ENCODE measurements around the gene SFTA2.

The SFTA2 gene

DNA sequence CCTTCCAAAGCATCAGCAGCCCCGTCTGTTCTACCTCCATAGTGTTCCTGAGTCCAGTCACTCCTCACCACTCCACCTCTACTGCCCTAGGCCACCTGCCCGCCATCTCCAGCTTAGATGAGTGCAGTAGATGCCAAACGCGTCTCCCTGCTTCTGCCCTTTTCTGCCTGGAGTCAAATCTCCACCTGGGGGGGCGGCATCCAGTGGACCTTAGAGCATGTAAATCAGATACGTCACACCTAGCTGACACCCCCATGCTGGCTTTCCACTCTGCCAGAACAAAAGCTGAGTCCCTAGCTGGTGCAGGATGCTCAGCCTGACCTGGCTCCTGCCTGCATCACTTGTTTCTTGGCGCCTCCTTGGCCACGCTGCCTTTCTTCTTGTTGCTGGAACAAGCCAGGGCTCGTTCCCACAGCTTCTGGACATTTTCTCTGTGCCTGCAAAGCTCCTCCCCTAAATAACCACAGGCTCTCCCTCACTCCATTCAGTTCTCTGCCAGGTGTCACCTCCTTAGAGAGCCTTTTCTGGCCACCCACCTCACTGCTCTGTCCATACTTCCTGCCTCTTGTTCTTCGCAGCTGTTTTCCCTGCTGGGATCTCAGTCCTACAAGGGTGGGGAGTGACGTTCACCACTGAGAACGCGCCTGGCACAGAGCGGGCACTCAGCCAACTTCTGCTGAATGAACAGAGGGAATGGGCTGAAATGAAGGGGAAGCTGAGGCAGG, 41.9 kb downstream of the SFTA2 start:
- no peak for DNase-seq

DNA sequence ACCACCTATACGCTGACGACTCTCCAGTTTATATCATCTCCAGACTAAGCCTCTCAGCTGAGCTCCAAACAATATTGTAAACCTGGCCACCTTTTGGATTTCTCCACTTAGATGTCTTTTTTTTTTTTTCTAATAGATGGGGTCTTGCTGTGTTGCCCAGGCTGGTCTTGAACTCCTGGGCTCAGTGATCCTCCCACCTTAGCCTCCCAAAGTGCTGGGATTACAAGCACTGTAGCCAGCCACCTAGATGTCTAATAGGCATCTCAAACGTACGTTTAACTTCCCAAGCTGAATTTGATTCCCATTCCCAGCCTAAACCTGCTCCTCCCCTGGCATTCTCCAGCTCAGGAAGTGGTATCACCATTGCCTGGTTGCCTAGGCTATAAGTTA, 42.5 kb downstream of the SFTA2 start:
- no peak for DNase-seq

DNA sequence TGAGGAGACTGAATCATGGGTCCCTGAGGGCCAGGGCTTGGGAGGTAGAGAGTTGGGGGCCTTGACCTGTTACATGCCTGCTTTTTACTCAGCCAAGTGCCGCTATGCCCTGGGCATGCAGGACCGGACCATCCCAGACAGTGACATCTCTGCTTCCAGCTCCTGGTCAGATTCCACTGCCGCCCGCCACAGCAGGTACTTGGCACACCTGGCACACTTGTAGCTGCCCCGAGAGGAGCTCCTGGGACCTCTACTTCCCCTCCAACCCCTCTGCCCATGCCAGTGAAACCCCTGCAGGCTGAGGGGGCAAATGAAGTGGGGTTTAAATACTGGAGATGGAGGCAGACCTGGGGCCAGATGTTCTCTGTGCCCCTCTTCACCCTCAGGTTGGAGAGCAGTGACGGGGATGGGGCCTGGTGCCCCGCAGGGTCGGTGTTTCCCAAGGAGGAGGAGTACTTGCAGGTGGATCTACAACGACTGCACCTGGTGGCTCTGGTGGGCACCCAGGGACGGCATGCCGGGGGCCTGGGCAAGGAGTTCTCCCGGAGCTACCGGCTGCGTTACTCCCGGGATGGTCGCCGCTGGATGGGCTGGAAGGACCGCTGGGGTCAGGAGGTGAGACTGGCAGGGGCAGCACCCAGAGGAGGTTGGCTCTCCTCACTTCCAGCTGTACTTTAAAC, 43.0 kb downstream of the SFTA2 start:
- DNase-seq = no peak

- DNase-seq = no peak
These were observed 43.8 kb downstream of the SFTA2 start for GRCh38 chr6:30887901-30888815.

DNA sequence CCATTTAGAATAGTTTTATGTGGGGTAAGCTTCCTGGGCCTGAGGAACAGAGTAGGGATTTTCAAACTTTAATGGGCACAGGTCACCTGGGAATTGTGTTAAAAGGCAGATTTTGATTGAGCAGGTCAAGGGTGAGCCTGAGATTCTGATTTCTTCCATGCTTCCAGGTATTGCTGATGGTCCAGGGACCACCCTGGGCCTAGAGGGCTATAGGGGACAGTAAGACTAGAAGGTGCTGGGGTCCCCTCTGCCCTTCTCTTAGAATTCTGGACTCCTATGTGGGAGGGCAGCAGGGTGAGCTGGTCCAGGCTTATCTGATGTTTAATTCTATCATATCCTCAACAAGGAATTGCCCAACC, 45.1 kb downstream of the SFTA2 start:
- DNase-seq = no peak

DNA sequence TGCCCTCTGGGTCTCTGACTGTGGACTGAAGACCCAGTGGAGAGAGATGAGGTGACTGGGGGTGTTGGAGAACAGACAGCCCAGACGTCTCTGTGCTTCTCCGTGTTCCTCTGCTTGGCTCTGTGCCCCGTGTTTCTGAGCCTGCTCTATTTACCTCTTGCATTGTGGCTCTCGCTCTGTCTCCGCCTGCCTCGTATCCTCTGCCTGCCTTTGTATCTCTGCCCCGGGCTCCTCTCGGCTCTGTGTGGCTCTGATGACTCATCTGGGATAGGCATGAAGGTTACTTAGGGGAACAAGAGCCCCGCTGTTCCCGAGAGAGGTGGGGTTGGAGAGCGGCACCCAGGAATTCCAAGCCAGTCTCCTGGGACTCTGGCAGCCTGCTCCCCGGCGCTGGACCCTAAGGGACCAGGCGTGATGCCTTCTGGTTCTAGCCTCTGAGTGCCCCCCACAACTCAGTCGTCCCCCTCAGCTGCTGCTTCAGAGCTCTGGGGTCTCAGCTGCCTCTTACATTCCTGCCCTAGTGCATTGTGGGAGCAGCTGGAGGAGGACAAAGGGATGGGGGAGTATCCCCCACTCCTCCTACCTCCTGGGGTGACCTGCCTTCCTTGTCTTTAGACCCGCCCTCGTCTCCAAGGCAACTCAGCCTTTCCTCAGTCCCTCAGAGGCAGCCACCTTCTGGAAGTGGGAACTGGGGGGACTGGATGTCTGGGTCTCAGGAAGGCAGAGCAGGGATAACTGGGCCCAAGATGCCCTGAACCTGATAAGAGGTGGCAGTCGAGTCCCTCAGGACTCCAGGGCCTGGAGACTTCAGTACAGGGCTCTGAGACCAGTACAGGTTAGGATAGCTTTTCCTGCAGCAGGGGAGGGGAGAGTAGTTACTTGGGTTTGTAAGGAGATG, 45.7 kb downstream of the SFTA2 start:
- DNase-seq = no peak

- DNase-seq = no peak
These were observed 46.4 kb downstream of the SFTA2 start for GRCh38 chr6:30885481-30885998.

GRCh38 chr6:30884521-30885480, 47.2 kb downstream of the SFTA2 start:
- DNase-seq = peak; percentile 34 to 40

- peak; percentile 36 to 64 for DNase-seq
These were observed 48.1 kb downstream of the SFTA2 start, which contains the start of gene DDR1 for GRCh38 chr6:30883685-30884520. Gene DDR1, plus strand, starts transcription at chr6:30884519. Its CDS starts 4,211 bp downstream, at chr6:30888730.

- DNase-seq = peak in 1 of 2 donors; percentile 19
These were observed 48.9 kb downstream of the SFTA2 start for GRCh38 chr6:30882759-30883684.

GRCh38 chr6:30882204-30882758, 49.7 kb downstream of the SFTA2 start:
- no peak for DNase-seq

DNA sequence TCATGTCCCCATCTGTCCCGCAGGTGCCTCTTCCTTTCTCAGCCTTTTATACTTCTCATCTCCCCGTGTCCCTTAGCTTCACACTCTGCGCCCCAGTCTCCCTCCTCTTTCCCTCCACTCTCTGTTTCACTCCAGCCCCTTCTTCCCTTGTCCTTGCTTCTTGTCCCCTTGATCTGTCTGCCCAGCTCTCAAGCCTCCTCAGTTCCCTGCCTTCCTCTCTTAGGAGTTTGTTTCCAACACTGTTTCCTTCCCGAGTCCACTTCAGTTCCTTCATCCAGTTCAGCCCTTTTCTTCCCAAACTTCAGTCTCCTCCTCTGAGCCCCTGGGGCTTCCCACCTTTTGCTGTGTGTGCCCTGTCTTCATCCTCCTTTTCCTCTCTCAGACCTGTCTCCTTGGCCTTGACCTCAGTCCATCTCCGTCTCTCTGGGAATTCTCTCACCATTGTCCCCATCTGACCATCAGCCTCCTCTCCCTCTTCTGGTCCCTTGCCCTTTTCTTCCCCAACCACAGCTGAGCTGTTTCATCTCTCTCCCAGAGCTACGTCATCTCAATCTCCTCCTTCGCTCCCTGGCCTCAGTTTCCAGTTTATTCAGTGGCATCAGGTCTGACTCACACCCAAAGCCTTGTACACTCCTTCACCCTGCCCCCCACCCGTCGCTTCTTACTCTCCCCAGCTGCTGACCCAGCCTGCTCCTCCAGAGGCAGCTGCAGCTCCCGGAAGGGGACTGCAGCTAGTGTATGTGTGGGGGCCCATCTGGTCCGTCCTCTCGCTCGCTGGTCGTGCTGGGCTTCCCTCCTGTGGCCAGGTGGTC, 50.4 kb downstream of the SFTA2 start:
- no peak for DNase-seq
